GM13976 (cell line): Measurements from ENCODE around the gene ADRA1B.

Source experiments
- DNase-seq: peaks from one replicate; pipeline ENCODE4 v3.0.0; 2012; ENCODE audit warnings: low spot score
- CTCF ChIP-seq: IDR thresholded peaks from 2 replicates; pipeline ENCODE4 v1.5.1; 2012; ENCODE audit warnings: borderline replicate concordance, mild to moderate bottlenecking; ENCODE audit not compliant: insufficient read depth; ENCODE audit errors: extremely low read depth, missing control alignments, control extremely low read depth
- in situ Hi-C: fragments of 300-500 bp; cut with MboI; formaldehyde crosslinking; loops from one replicate; pipeline ENCODE4 v1.12.0; 2022; ENCODE audit warnings: low sequenced_read_pairs, mixed read lengths, inconsistent platforms; ENCODE audit not compliant: unreplicated experiment

Gene ADRA1B

DNA sequence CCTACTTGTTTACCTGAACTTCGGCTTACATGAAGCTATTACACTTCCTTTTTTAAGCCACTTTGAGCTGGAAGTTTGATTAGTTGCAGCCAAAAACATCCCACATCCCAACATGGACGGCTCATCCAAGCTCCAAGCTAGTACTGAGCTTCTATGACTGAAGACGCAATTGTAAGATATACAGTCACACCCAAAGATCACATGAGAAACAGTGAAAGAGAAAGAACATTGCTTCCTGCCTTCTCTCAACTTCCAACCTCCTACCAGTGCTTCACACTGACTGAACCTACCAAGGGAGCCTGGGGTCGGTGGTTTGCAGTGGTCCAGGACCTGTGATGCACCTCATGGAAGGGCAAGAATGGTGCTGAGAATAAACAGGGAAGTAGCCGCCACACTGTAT is 27.4 kb upstream of the ADRA1B start:
- in situ Hi-C loops: no loop called here

GRCh38 chr5:159890141-159890540 is 26.1 kb upstream of the ADRA1B start:
- no peak for DNase-seq
- in situ Hi-C loops: no loop called here
- TF ChIP-seq CTCF: no peak

More for the DNA sequence above, 27.4 kb upstream of the ADRA1B start:
- DNase-seq: no peak
- no peak for TF ChIP-seq CTCF

DNA sequence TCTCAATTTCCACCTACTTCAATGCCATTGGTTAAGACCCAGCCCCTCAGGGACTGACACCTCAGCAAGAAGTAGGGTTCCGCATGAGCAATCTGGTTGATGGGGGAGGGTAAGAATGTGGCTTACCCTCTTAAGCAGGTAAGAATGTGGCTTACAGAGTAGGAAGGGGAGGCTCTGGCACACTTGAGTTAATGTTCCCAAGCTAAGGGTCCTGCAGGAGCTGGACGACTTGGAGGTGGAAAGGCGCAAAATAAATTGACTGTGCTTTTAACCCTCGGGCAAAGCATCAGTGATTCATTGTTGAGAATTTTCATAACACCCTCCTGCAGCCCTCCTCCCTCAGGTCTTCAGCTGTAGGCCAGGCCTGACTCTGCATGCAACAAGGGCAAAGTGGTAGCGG is 24.9 kb upstream of the ADRA1B start:
- DNase-seq: no peak
- TF ChIP-seq CTCF: no peak
- in situ Hi-C loops: no loop called here

- no peak for TF ChIP-seq CTCF
- in situ Hi-C loops: no loop called here
- no peak for DNase-seq
Observed at GRCh38 chr5:159893040-159893695, 23.1 kb upstream of the ADRA1B start.

DNA sequence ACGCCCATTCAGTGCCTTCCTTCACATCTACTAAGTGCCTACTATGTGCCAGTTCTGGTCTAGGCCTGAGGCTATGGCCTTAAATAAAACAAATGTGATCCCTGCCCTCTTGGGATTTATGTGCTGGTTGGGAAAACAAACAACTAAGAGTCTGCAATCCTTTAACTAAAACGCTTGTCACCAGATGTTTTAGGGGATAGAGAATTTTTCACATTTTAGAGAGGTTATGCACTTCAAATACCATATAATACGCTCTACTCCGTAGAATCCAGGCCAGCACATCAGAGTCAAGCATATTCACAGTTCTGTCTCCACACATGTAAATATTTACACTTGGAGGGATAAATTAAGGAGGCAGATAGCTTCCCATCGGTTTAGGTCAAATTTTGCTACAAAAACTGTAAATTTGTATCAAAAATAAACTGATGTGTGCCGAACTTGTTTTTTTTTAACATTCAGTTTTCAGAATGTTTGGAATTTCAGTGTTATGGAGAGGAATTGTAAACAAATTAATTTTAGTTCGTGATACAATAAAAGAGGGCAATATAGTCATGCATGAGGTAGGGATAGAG is 22.0 kb upstream of the ADRA1B start:
- no peak for DNase-seq
- no peak for TF ChIP-seq CTCF
- in situ Hi-C loops: no loop called here

- DNase-seq: no peak
- TF ChIP-seq CTCF: no peak
- in situ Hi-C loops: no loop called here
Observed at GRCh38 chr5:159897786-159898393, 18.4 kb upstream of the ADRA1B start.
